ACC112 (cell line): Measurements from ENCODE around the gene PHKB.
"Not testable (repeated sequence)": the region's sequence is repeated elsewhere in the genome, so short reads cannot be mapped to it uniquely, and the experiment has no call there.

ENCODE experiments used
- H2AFZ ChIP-seq: fragments of 200-600 bp; sonication (generic); one replicate; pipeline ENCODE4 v1.6.0; 2017; ENCODE audit warnings: antibody characterized with exemption, low read length; ENCODE audit not compliant: unreplicated experiment
- H3K27ac ChIP-seq: fragments of 200-600 bp; sonication (generic); 2 replicates; pipeline ENCODE4 v1.5.1; 2014; ENCODE audit warnings: low read depth, mild to moderate bottlenecking, antibody characterized with exemption, low read length, moderate library complexity
- H3K27me3 ChIP-seq: fragments of 200-600 bp; sonication (generic); 2 replicates; pipeline ENCODE4 v1.6.1; 2014; ENCODE audit warnings: mild to moderate bottlenecking, antibody characterized with exemption, low read length, moderate library complexity, mixed read lengths; ENCODE audit not compliant: insufficient read depth
- H3K36me3 ChIP-seq: fragments of 200-600 bp; sonication (generic); 2 replicates; pipeline ENCODE4 v1.6.1; 2016; ENCODE audit warnings: mild to moderate bottlenecking, antibody characterized with exemption, low read length, moderate library complexity, mixed read lengths; ENCODE audit not compliant: insufficient read depth
- H3K4me1 ChIP-seq: fragments of 200-600 bp; sonication (generic); one replicate; pipeline ENCODE4 v1.6.1; 2016; ENCODE audit warnings: low read length, mixed read lengths; ENCODE audit not compliant: insufficient read depth, unreplicated experiment, control insufficient read depth
- H3K4me3 ChIP-seq: fragments of 200-600 bp; sonication (generic); 2 replicates; pipeline ENCODE4 v1.5.1; 2014; ENCODE audit warnings: mild to moderate bottlenecking, low read depth, low read length
- H3K79me2 ChIP-seq: fragments of 200-600 bp; sonication (generic); one replicate; pipeline ENCODE4 v1.6.0; 2016; ENCODE audit warnings: low read length; ENCODE audit not compliant: control insufficient read depth, unreplicated experiment, insufficient read depth

PHKB gene

GRCh38 chr16:47469227-47469626 lies 8.1 kb downstream of the PHKB start:
- peaks cover 25% of the 10 kb centered on the region for H3K79me2 ChIP-seq

GRCh38 chr16:47470211-47470610 lies 9.1 kb downstream of the PHKB start:
- Histone ChIP-seq H3K27ac (no peak overlapping the region), H2AFZ (no peak overlapping the region), H3K79me2 (peaks cover 21% of the 10 kb centered on the region), H3K4me3 (no peak overlapping the region), H3K36me3 (no peaks in the 10 kb centered on the region), H3K27me3 (no peaks in the 10 kb centered on the region), H3K4me1 (peaks cover 5% of the 10 kb centered on the region)

More at GRCh38 chr16:47469227-47469626, 8.1 kb downstream of the PHKB start:
- Histone ChIP-seq H3K27ac (no peak overlapping the region), H3K4me3 (no peak overlapping the region), H3K36me3 (no peaks in the 10 kb centered on the region), H2AFZ (no peak overlapping the region), H3K4me1 (peaks cover 15% of the 10 kb centered on the region), H3K27me3 (no peaks in the 10 kb centered on the region)

GRCh38 chr16:47470810-47471209 lies 9.7 kb downstream of the PHKB start:
- Histone ChIP-seq H3K4me1 (peaks cover 3% of the 10 kb centered on the region), H2AFZ (no peak overlapping the region), H3K36me3 (no peaks in the 10 kb centered on the region), H3K27ac (no peak overlapping the region), H3K4me3 (no peak overlapping the region), H3K79me2 (peaks cover 15% of the 10 kb centered on the region), H3K27me3 (no peaks in the 10 kb centered on the region)

GRCh38 chr16:47473004-47473403 lies 11.9 kb downstream of the PHKB start:
- not testable (repeated sequence) for H3K27ac ChIP-seq

GRCh38 chr16:47473792-47474191 lies 12.7 kb downstream of the PHKB start:
- Histone ChIP-seq H3K27ac (no peak overlapping the region), H2AFZ (no peak overlapping the region), H3K4me3 (no peak overlapping the region), H3K36me3 (no peaks in the 10 kb centered on the region), H3K27me3 (no peaks in the 10 kb centered on the region), H3K4me1 (peaks cover 5% of the 10 kb centered on the region), H3K79me2 (peaks cover 6% of the 10 kb centered on the region)

More at GRCh38 chr16:47473004-47473403, 11.9 kb downstream of the PHKB start:
- not testable (repeated sequence) for H3K79me2 ChIP-seq, H3K4me1 ChIP-seq, H2AFZ ChIP-seq, H3K27me3 ChIP-seq, H3K36me3 ChIP-seq, H3K4me3 ChIP-seq

- peaks cover 18% of the 10 kb centered on the region for H3K79me2 ChIP-seq
- peaks cover 5% of the 10 kb centered on the region for H3K4me1 ChIP-seq
- no peaks in the 10 kb centered on the region for H3K27me3 ChIP-seq
- H3K27ac ChIP-seq = no peak overlapping the region
- H2AFZ ChIP-seq = no peak overlapping the region
- H3K36me3 ChIP-seq = no peaks in the 10 kb centered on the region
- no peak overlapping the region for H3K4me3 ChIP-seq
Measured at GRCh38 chr16:47475786-47476185, 14.7 kb downstream of the PHKB start.

GRCh38 chr16:47476654-47477345 lies 15.7 kb downstream of the PHKB start:
- H3K4me1 ChIP-seq = peaks cover 5% of the 10 kb centered on the region
- H3K36me3 ChIP-seq = no peaks in the 10 kb centered on the region
- H3K27me3 ChIP-seq = no peaks in the 10 kb centered on the region
- no peak overlapping the region for H3K27ac ChIP-seq
- peaks cover 27% of the 10 kb centered on the region for H3K79me2 ChIP-seq
- H2AFZ ChIP-seq = no peak overlapping the region
- H3K4me3 ChIP-seq = no peak overlapping the region

- Histone ChIP-seq H3K4me3 (no peak overlapping the region), H3K27ac (no peak overlapping the region), H3K27me3 (no peaks in the 10 kb centered on the region), H3K79me2 (peaks cover 30% of the 10 kb centered on the region), H3K4me1 (peaks cover 5% of the 10 kb centered on the region), H3K36me3 (no peaks in the 10 kb centered on the region), H2AFZ (no peak overlapping the region)
Measured at GRCh38 chr16:47477679-47478078, 16.5 kb downstream of the PHKB start.

GRCh38 chr16:47480410-47480809 lies 19.3 kb downstream of the PHKB start:
- Histone ChIP-seq H3K4me1 (peaks cover 11% of the 10 kb centered on the region), H3K79me2 (peaks cover 30% of the 10 kb centered on the region)

GRCh38 chr16:47481698-47482374 lies 20.7 kb downstream of the PHKB start:
- Histone ChIP-seq H3K36me3 (peaks cover 8% of the 10 kb centered on the region; the same call in 1 of the 2 replicates), H3K79me2 (peaks cover 31% of the 10 kb centered on the region), H2AFZ (no peak overlapping the region), H3K4me3 (no peak overlapping the region), H3K27ac (no peak overlapping the region), H3K27me3 (no peaks in the 10 kb centered on the region), H3K4me1 (peaks cover 11% of the 10 kb centered on the region)

More at GRCh38 chr16:47480410-47480809, 19.3 kb downstream of the PHKB start:
- Histone ChIP-seq H3K27me3 (no peaks in the 10 kb centered on the region), H3K27ac (no peak overlapping the region), H2AFZ (no peak overlapping the region), H3K4me3 (no peak overlapping the region), H3K36me3 (no peaks in the 10 kb centered on the region)

- no peak overlapping the region for H3K4me3 ChIP-seq
- H2AFZ ChIP-seq = no peak overlapping the region
- H3K27me3 ChIP-seq = no peaks in the 10 kb centered on the region
- peaks cover 32% of the 10 kb centered on the region for H3K79me2 ChIP-seq
- peaks cover 19% of the 10 kb centered on the region for H3K36me3 ChIP-seq
- no peak overlapping the region for H3K27ac ChIP-seq
- H3K4me1 ChIP-seq = peaks cover 6% of the 10 kb centered on the region
Measured at GRCh38 chr16:47483616-47484015, 22.5 kb downstream of the PHKB start.
